K562 (cell line): Measurements from ENCODE around the gene BUB3. TPM values are rescaled to one million over a fixed set of nuclear protein-coding genes. Genes with fewer than 3 reads are reported as not detected.

Source experiments
- CBFA2T3 ChIP-seq: fragments of 450-650 bp; IDR thresholded peaks from 2 replicates; pipeline ENCODE4 v1.6.1; 2017
- CLOCK ChIP-seq: fragments of 250-450 bp; sonication (Bioruptor Pico); IDR thresholded peaks from 2 replicates; pipeline ENCODE4 v1.4.0; 2020; ENCODE audit warnings: mild to moderate bottlenecking, moderate library complexity, borderline replicate concordance
- FOS ChIP-seq: IDR thresholded peaks from 3 replicates; pipeline ENCODE4 v1.6.1; 2011; ENCODE audit not compliant: insufficient read length; ENCODE audit errors: extremely low read depth
- FOXA3 ChIP-seq, 2 experiments: fragments of 450-650 bp in 1 of 2; sonication (generic) in 1 of 2; formaldehyde crosslinking; IDR thresholded peaks in 1 of 2; conservative IDR thresholded peaks in 1 of 2; 2 replicates each; pipeline versions ENCODE4 v1.4.0 to v1.8.0; 2020 to 2022; ENCODE audit warnings: mild to moderate bottlenecking in 2 of 2, missing genetic modification reagents in 1 of 2
- FOXK1 ChIP-seq: sonication (generic); formaldehyde crosslinking; IDR thresholded peaks from 2 replicates; pipeline ENCODE4 v1.8.0; 2022; ENCODE audit warnings: missing genetic modification reagents, mild to moderate bottlenecking, borderline replicate concordance
- GABPB2 ChIP-seq: fragments of 250-450 bp; sonication (Bioruptor Pico); conservative IDR thresholded peaks from 2 replicates; pipeline ENCODE4 v1.5.1; 2021; ENCODE audit warnings: mild to moderate bottlenecking
- MBD1 ChIP-seq: fragments of 250-450 bp; sonication (Bioruptor Pico); IDR thresholded peaks from 2 replicates; pipeline ENCODE4 v1.8.0; 2022; ENCODE audit warnings: inconsistent platforms
- MLX ChIP-seq, 2 experiments: fragments of 450-650 bp in 1 of 2; sonication (generic) in 1 of 2; formaldehyde crosslinking; conservative IDR thresholded peaks; 2 replicates each; pipeline versions ENCODE4 v1.4.0 to v1.8.1; 2020 to 2022; ENCODE audit warnings: mild to moderate bottlenecking in 1 of 2, missing genetic modification reagents in 1 of 2
- NBN ChIP-seq: fragments of 450-650 bp; IDR thresholded peaks from 2 replicates; pipeline ENCODE4 v1.6.1; 2016; ENCODE audit warnings: low read depth, mild to moderate bottlenecking
- NCOR1 ChIP-seq: fragments of 450-650 bp; IDR thresholded peaks from 2 replicates; pipeline ENCODE4 v1.6.1; 2016; ENCODE audit warnings: mild to moderate bottlenecking, moderate library complexity
- RBFOX2 ChIP-seq: fragments of 200-400 bp; formaldehyde crosslinking; IDR thresholded peaks from 2 replicates; pipeline ENCODE4 v1.6.1; 2017; ENCODE audit warnings: low read depth, mild to moderate bottlenecking, low read length, moderate library complexity
- RBM22 ChIP-seq: fragments of 200-400 bp; formaldehyde crosslinking; IDR thresholded peaks from 2 replicates; pipeline ENCODE4 v1.6.1; 2018; ENCODE audit warnings: low read length, low read depth; ENCODE audit not compliant: poor library complexity, severe bottlenecking
- ZBTB7A ChIP-seq: IDR thresholded peaks from 2 replicates; pipeline ENCODE4 v1.6.1; 2011; ENCODE audit warnings: low read depth, mild to moderate bottlenecking, low read length, moderate library complexity, borderline replicate concordance; ENCODE audit not compliant: control insufficient read depth
- ZNF232 ChIP-seq: sonication (generic); formaldehyde crosslinking; IDR thresholded peaks from 2 replicates; pipeline ENCODE4 v1.8.0; 2022; ENCODE audit warnings: mild to moderate bottlenecking, missing genetic modification reagents
- ZNF347 ChIP-seq: fragments of 450-650 bp; formaldehyde crosslinking; IDR thresholded peaks from 2 replicates; pipeline ENCODE4 v1.4.0; 2020; ENCODE audit warnings: low read depth, mild to moderate bottlenecking, moderate library complexity
- ZNF398 ChIP-seq: fragments of 250-450 bp; sonication (Bioruptor Pico); IDR thresholded peaks from 2 replicates; pipeline ENCODE4 v1.8.0; 2021; ENCODE audit warnings: moderate library complexity, mild to moderate bottlenecking, inconsistent platforms
- ZNF511 ChIP-seq: sonication (generic); formaldehyde crosslinking; IDR thresholded peaks from 2 replicates; pipeline ENCODE4 v1.8.0; 2022; ENCODE audit warnings: mild to moderate bottlenecking, missing genetic modification reagents
- ZNF830 ChIP-seq: fragments of 250-450 bp; sonication (Bioruptor Pico); IDR thresholded peaks from 2 replicates; pipeline ENCODE4 v1.5.0; 2021; ENCODE audit warnings: mild to moderate bottlenecking
- polyA plus RNA-seq, 8 experiments: library from polyadenylated mRNA; depleted of rRNA in 4 of 8; stranded (reverse) in 5 of 8; unstranded in 3 of 8; fragments of >200 nt; fragmentation: Nextera tagmentation in 2 of 8; fragmentation: Illumina TruSeq in 1 of 8; extraction: Ambion mirVana in 2 of 8; extraction: Trizol in 1 of 8; gene quantifications; 2 replicates each; pipeline versions ENCODE4 v1.2.1 to v1.2.3, GENCODE V29; 2011 to 2014; ENCODE audit warnings: inconsistent platforms in 1 of 8, missing spikeins in 1 of 8
- total RNA-seq, 7 experiments: library from RNA; depleted of rRNA in 6 of 7; stranded (reverse); fragments of >200 nt in 6 of 7; fragmentation: Illumina TruSeq in 2 of 7; extraction: Trizol in 2 of 7; gene quantifications; 2 replicates each; pipeline versions ENCODE4 v1.2.1 to v1.2.3, GENCODE V29; 2011 to 2021; ENCODE audit warnings: low replicate concordance in 1 of 7

Gene BUB3
- total and polyA plus RNA-seq, 9 of the 15 experiments (the other 6 are each of a cell fraction or from before 2014, with no cell fraction given): 167 to 761 (median 225) TPM

- TF ChIP-seq ZNF511 (CRISPR knock-in tag) (no peak), NBN (no peak), FOS (no peak), ZNF232 (CRISPR knock-in tag) (no peak), RBFOX2 (peak; percentile 39), MLX (CRISPR knock-in tag; conservative IDR thresholded peaks at IDR 0.05) (no peak), FOXA3 (CRISPR knock-in tag; conservative IDR thresholded peaks at IDR 0.05 in 1 of 2, IDR thresholded peaks at IDR 0.05 in 1 of 2) (no peak), CLOCK (CRISPR knock-in tag) (no peak), GABPB2 (CRISPR knock-in tag) (no peak), ZNF830 (CRISPR knock-in tag) (no peak), ZBTB7A (peak; percentile 60; the same call in 1 of the 2 replicates), CBFA2T3 (no peak), NCOR1 (no peak), ZNF398 (no peak), FOXK1 (no peak), ZNF347 (CRISPR knock-in tag) (no peak), MBD1 (CRISPR knock-in tag) (no peak), RBM22 (no peak)
Observed at GRCh38 chr10:123132576-123133477, 21.4 kb upstream of the BUB3 start (continued).
